GM23248 (cell line): Measurements from ENCODE around the gene EDNRA.

Experiments
- EZH2 ChIP-seq: fragments of 200-600 bp; sonication (generic); IDR thresholded peaks from 2 replicates; pipeline ENCODE4 v1.6.1; 2018; ENCODE audit warnings: antibody characterized with exemption, mild to moderate bottlenecking; ENCODE audit not compliant: insufficient read depth, poor library complexity, severe bottlenecking
- EZH2phosphoT487 ChIP-seq: fragments of 200-600 bp; sonication (generic); IDR thresholded peaks from 2 replicates; pipeline ENCODE4 v1.6.1; 2018; ENCODE audit warnings: antibody characterized with exemption, moderate library complexity, mild to moderate bottlenecking, low read depth; ENCODE audit not compliant: insufficient read depth

GRCh38 chr4:147509386-147509785 is 28.5 kb downstream of the EDNRA start:
- TF ChIP-seq EZH2phosphoT487 (no peak), EZH2 (no peak)
